ENCODE results near the gene CUL2. TPM values are rescaled to one million over a fixed set of nuclear protein-coding genes. Genes with fewer than 3 reads are reported as not detected.
A peak's percentile ranks its signal among the peaks of the same experiment; 100 is the strongest.

The CUL2 gene
- total RNA-seq, 4 donors from 2014 or later = 15.9 to 28.5 (median 22.7) TPM

DNA sequence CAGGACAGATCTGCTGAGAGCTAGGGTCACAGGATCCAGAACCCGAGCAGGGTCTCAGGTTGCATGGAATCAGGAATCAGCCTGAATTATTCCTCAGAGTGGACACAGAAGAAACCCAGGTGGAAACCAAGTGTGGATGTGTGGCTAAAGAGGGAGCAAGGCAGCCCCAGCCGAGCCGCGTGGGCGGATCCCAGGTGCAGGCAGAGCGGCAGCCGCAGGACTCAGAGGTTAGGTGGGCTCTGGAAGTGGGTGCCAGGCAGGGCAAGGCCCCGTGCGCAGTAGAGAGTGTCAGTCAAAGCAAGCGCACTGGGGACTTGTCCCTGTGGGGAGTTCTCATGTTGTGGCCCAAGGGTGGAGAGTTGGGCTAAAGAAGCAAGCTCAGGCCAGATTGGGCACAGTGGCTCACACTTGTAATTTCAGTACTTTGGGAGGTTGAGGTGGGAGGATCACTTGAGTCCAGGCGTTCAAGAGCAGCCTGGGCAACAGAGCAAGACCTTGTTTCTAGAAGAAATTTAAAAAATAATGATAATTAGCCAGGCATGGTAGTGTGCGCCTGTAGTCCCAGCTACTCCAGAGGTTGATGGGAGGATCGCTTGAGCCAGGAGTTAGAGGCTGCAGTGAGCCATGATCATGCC is 125.9 kb downstream of the CUL2 start:
- no peaks in the 10 kb centered on the region for H3K27me3 ChIP-seq
- 88 to 96% methylated on average over 7 to 12 of the region's 13 CpGs for WGBS, 2 donors (ENCODE audit: low coverage in 1 of 2)
- ATAC-seq = no peak
- peaks cover 0 to 22% (median 0%) of the 10 kb centered on the region in 3 donors for H3K4me1 ChIP-seq
- TF ChIP-seq POLR2A (IDR thresholded peaks at IDR 0.05) (no peak), EP300 (IDR thresholded peaks at IDR 0.05) (no peak), POLR2AphosphoS5 (IDR thresholded peaks at IDR 0.05) (no peak)
- TF ChIP-seq, protein P1, sequence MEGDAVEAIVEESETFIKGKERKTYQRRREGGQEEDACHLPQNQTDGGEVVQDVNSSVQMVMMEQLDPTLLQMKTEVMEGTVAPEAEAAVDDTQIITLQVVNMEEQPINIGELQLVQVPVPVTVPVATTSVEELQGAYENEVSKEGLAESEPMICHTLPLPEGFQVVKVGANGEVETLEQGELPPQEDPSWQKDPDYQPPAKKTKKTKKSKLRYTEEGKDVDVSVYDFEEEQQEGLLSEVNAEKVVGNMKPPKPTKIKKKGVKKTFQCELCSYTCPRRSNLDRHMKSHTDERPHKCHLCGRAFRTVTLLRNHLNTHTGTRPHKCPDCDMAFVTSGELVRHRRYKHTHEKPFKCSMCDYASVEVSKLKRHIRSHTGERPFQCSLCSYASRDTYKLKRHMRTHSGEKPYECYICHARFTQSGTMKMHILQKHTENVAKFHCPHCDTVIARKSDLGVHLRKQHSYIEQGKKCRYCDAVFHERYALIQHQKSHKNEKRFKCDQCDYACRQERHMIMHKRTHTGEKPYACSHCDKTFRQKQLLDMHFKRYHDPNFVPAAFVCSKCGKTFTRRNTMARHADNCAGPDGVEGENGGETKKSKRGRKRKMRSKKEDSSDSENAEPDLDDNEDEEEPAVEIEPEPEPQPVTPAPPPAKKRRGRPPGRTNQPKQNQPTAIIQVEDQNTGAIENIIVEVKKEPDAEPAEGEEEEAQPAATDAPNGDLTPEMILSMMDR (IDR thresholded peaks at IDR 0.05) = no peak
- no peaks in the 10 kb centered on the region for H3K36me3 ChIP-seq
- H3K9me3 ChIP-seq = no peaks in the 10 kb centered on the region
- no peak overlapping the region for H3K4me3 ChIP-seq
- no peak overlapping the region for H3K27ac ChIP-seq

DNA sequence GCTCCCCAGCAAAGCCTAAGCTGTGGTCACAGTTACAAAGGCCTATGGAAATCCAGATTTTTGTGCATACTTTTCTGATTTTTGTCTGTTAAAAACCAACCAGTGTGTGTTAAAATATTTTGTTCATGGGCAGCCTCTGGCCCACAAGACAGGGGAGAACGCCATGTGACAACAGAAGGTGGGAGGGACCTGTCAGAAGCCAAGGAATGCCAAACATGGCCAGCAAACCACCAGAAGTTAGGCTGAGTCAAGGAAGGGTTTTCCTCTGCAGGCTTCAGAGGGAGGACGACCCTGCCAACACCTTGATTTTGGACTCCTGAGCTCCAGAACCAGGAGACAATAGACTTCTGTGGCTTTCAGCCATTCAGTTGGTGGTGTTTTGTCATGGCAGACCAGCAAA is 127.3 kb downstream of the CUL2 start:
- Histone ChIP-seq H3K27me3 (no peaks in the 10 kb centered on the region), H3K9me3 (no peaks in the 10 kb centered on the region), H3K4me1 (peaks cover 0 to 16% (median 0%) of the 10 kb centered on the region in 3 donors), H3K36me3 (no peaks in the 10 kb centered on the region), H3K27ac (no peak overlapping the region), H3K4me3 (no peak overlapping the region)
- TF ChIP-seq POLR2A (IDR thresholded peaks at IDR 0.05) = no peak
- TF ChIP-seq, protein P1 (IDR thresholded peaks at IDR 0.05) = no peak
- no peak for TF ChIP-seq EP300 (IDR thresholded peaks at IDR 0.05)
- WGBS, 2 donors (ENCODE audit: low coverage in 1 of 2) = 86% methylated on average over 2 of the region's 2 CpGs; no CpG with 5 or more reads in 1 of the 2 donors
- no peak for ATAC-seq

DNA sequence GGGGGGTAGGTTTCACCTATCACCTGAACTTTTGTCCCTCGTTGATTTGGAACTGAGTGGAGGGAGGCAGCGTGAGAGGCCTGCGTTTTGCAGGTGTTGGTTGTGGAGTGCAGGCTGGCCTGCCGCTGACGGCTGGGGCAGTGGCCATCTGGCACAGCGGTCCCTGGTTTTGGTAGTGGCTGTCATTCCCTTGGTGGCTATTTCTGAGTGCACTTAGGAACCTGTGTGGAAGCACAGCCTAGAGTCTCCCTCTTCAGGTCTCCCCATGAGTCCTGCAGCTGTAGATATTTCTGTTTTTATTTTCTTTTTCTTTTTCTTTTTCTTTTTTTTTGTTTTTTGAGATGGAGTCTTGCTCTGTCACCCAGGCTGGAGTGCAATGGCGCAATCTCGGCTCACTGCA is 129.2 kb downstream of the CUL2 start:
- WGBS, 2 donors (ENCODE audit: low coverage in 1 of 2) = 67 to 91% methylated on average over 2 to 6 of the region's 8 CpGs
- Histone ChIP-seq H3K27ac (no peak overlapping the region), H3K9me3 (no peaks in the 10 kb centered on the region), H3K27me3 (no peaks in the 10 kb centered on the region), H3K36me3 (no peaks in the 10 kb centered on the region), H3K4me1 (no peaks in the 10 kb centered on the region), H3K4me3 (no peak overlapping the region)
- ATAC-seq = no peak
- TF ChIP-seq POLR2A (IDR thresholded peaks at IDR 0.05) (no peak), POLR2AphosphoS5 (IDR thresholded peaks at IDR 0.05) (no peak), EP300 (IDR thresholded peaks at IDR 0.05) (no peak)
- TF ChIP-seq, protein P1 (IDR thresholded peaks at IDR 0.05) = peak in 1 of 4 experiments; percentile 33

DNA sequence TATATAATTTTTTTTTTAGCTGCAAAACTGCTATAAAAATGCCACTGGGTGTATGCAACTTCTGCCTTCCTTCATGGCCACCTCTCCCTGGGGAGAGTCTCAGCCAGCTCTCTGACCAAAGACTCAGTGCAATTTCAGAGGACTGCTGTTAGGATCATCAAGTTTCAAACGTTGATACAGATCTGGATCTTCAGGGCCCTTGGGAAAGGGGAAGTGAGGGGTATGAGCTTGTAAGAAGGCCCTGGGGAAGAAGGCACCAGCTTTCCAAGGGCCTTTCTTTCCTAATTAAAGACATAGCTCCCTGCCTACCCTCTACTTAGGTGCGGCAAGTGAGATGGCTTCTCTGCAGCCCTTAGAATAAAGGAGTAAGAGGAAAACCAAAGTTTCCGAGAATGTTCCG is 130.4 kb downstream of the CUL2 start:
- no peak for ATAC-seq
- H3K27me3 ChIP-seq = no peaks in the 10 kb centered on the region
- H3K9me3 ChIP-seq = no peaks in the 10 kb centered on the region
- TF ChIP-seq EP300 (IDR thresholded peaks at IDR 0.05) (no peak), POLR2AphosphoS5 (IDR thresholded peaks at IDR 0.05) (no peak), POLR2A (IDR thresholded peaks at IDR 0.05) (no peak)
- TF ChIP-seq, protein P1 (IDR thresholded peaks at IDR 0.05) = no peak
- H3K4me1 ChIP-seq = no peaks in the 10 kb centered on the region
- H3K36me3 ChIP-seq = no peaks in the 10 kb centered on the region
- H3K4me3 ChIP-seq = no peak overlapping the region
- WGBS, 2 donors (ENCODE audit: low coverage in 1 of 2) = 70 to 96% methylated on average over 3 to 4 of the region's 4 CpGs
- H3K27ac ChIP-seq = no peak overlapping the region

DNA sequence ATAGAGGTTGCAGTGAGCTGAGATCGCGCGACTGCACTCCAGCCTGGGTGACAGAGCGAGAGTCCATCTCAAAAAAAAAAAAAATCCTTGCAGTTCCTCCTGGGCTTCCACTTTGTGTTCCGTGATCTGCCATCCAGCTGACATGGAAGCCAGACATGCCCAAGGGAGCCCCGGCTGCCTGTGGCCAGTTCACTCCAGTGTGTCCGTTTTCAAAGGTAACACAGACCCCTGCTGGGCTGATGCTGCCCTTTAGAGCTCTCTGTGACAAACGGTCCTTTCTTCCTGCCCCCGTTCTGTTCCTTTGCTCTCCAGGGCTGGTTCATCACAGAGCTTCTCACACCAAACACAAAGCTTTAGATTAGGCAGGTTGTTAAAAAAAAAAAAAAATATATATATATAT is 130.8 kb downstream of the CUL2 start:
- H3K4me1 ChIP-seq = no peaks in the 10 kb centered on the region
- no peak for ATAC-seq
- no peak overlapping the region for H3K4me3 ChIP-seq
- no peak overlapping the region for H3K27ac ChIP-seq
- TF ChIP-seq, protein P1 (IDR thresholded peaks at IDR 0.05) = no peak
- TF ChIP-seq POLR2A (IDR thresholded peaks at IDR 0.05) (no peak), EP300 (IDR thresholded peaks at IDR 0.05) (no peak), POLR2AphosphoS5 (IDR thresholded peaks at IDR 0.05) (no peak)
- H3K9me3 ChIP-seq = no peaks in the 10 kb centered on the region
- H3K27me3 ChIP-seq = no peaks in the 10 kb centered on the region
- 54 to 91% methylated on average over 4 to 6 of the region's 9 CpGs for WGBS, 2 donors (ENCODE audit: low coverage in 1 of 2)
- H3K36me3 ChIP-seq = no peaks in the 10 kb centered on the region
